HG03108 (cell line): ENCODE measurements around the gene CSPG4.
"Not testable (repeated sequence)": the region's sequence is repeated elsewhere in the genome, so short reads cannot be mapped to it uniquely, and the experiment has no call there.

Experiments used
- ATAC-seq: cut with Tn5 transposase; IDR thresholded peaks from one replicate; pipeline ENCODE4 v1.9.1; 2021; ENCODE audit warnings: moderate library complexity; ENCODE audit not compliant: unreplicated experiment

Gene CSPG4

GRCh38 chr15:75712668-75713337, at the start of gene CSPG4:
TSS of gene CSPG4 (minus strand) at chr15:75712848. CDS start at chr15:75712755, 93 bp downstream.
- no peak for ATAC-seq

- ATAC-seq, result not testable (repeated sequence)
Measured at GRCh38 chr15:75762357-75762718, 49.7 kb upstream of the CSPG4 start.

- no peak for ATAC-seq
Measured at GRCh38 chr15:75761446-75762356, 49.1 kb upstream of the CSPG4 start.

GRCh38 chr15:75760704-75761435, 48.2 kb upstream of the CSPG4 start:
- ATAC-seq, result no peak

GRCh38 chr15:75760131-75760520, 47.5 kb upstream of the CSPG4 start:
- ATAC-seq, result not testable (repeated sequence)

GRCh38 chr15:75759416-75760130, 46.9 kb upstream of the CSPG4 start:
- no peak for ATAC-seq

GRCh38 chr15:75758071-75758872, 45.6 kb upstream of the CSPG4 start:
- ATAC-seq, result peak; percentile 81

- ATAC-seq, result not testable (repeated sequence)
Measured at GRCh38 chr15:75754871-75755270, 42.2 kb upstream of the CSPG4 start.

- no peak for ATAC-seq
Measured at GRCh38 chr15:75753145-75753544, 40.5 kb upstream of the CSPG4 start.

- no peak for ATAC-seq
Measured at GRCh38 chr15:75751891-75752290, 39.2 kb upstream of the CSPG4 start.

GRCh38 chr15:75751116-75751875, 38.6 kb upstream of the CSPG4 start:
- no peak for ATAC-seq

- ATAC-seq, result no peak
Measured at GRCh38 chr15:75750261-75751050, 37.8 kb upstream of the CSPG4 start.

- ATAC-seq, result no peak
Measured at GRCh38 chr15:75749820-75750219, 37.2 kb upstream of the CSPG4 start.

GRCh38 chr15:75748882-75749281, 36.2 kb upstream of the CSPG4 start:
- ATAC-seq, result not testable (repeated sequence)

- ATAC-seq, result not testable (repeated sequence)
Measured at GRCh38 chr15:75747121-75747520, 34.5 kb upstream of the CSPG4 start.

- no peak for ATAC-seq
Measured at GRCh38 chr15:75745305-75745704, 32.7 kb upstream of the CSPG4 start.

GRCh38 chr15:75742346-75742745, 29.7 kb upstream of the CSPG4 start:
- ATAC-seq, result not testable (repeated sequence)

GRCh38 chr15:75739791-75740190, 27.1 kb upstream of the CSPG4 start:
- no peak for ATAC-seq
